GM18858 (cell line): ENCODE results near the gene GNAQ.

Experiments
- ATAC-seq: cut with Tn5 transposase; IDR thresholded peaks from one replicate; pipeline ENCODE4 v1.9.1; 2021; ENCODE audit not compliant: unreplicated experiment

GNAQ gene

GRCh38 chr9:77826116-77826515 is 205.5 kb downstream of the GNAQ start:
- ATAC-seq, result no peak

DNA sequence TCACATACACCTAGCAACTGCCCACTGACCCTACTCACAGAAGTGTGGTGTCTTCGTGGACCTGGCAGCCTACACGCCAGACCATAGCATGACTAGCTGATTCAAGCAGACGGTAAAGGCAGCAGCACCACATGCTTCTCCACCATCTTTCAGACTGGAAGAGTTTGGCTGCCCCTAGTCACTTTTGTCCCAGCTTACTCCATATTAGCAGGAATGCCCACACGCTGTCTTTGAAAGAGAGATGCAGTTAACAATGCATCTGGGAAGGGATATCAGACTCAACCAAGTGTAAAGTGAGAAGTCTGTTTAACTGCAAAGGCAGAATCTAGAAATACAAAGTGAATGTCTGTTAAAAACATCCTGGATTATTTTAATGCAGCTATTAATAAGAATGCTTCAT is 206.2 kb downstream of the GNAQ start:
- ATAC-seq, result no peak

- no peak for ATAC-seq
Observed at GRCh38 chr9:77820293-77820954, 211.2 kb downstream of the GNAQ start.

- ATAC-seq, result no peak
Observed at GRCh38 chr9:77819657-77820056, 212.0 kb downstream of the GNAQ start.

- ATAC-seq, result no peak
Observed at GRCh38 chr9:77817590-77818311, 213.9 kb downstream of the GNAQ start.

DNA sequence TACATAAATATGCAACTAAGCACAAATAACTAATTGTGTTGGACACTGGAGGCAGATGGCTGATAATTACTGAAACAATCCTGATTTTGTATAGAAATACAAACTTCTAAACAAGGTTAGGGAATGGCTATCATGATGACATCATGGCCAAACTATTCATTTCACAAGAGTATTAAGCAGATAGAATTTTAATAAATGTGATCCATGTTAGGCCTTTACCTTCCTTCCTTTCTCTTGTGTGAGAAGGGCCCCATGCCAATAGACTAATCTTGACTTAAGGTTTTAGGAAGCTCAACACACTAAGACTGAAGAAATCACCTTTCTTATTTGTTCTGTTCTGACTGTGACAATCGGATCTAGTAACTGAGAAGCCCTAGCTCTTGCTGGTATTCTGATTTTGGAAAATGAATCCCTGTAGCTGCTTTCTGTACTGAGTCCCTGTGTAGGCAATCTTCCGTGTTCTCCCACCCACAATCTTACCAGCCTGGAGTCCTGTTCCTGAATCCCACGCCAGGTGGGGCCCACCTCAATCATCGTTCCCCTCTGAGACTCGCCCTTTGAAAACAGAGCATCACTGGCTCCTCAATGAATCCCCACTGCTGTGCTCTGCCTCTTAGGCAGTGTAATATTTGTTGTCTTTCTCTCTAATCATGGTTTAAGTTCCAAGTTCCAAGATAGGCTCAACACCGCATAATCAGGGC is 214.8 kb downstream of the GNAQ start:
- no peak for ATAC-seq

DNA sequence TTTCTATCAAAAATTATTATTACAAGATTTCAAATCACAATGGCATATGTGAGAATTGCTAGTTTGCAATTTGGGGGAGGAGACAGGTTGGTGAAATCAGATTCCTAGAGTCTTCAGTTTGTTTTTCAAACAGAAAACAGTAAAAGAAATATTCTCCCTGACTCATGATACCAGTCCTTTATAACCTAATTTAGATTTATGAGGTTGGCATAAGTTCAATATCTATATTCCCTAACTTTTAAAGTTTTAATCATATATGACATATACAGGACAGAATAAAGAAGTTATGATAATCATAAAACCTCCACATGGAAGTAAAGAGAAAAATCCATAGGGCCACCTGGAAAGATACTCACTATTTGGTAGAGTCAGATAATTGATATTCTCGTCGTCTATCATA is 216.4 kb downstream of the GNAQ start:
- no peak for ATAC-seq

GRCh38 chr9:77811832-77812231 is 219.8 kb downstream of the GNAQ start:
- no peak for ATAC-seq

GRCh38 chr9:77810637-77811119 is 220.9 kb downstream of the GNAQ start:
- ATAC-seq, result no peak

DNA sequence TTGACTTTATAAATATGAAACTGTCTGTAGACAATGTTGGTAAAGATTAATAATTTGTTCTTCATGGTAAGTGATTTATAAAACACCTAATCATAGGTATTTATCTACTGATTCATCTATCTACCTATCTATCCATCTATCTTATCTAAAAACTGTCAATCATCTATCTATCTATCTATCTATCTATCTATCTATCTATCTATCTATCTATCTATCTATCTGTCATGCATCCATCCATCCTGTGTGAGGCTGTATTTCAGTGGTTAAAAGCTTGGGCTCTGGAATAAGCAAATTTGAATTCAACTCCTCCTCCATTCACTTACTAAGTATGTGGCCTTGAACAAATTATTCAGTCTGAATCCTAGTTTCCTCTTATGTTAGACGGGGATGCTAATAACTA is 221.6 kb downstream of the GNAQ start:
- ATAC-seq, result no peak

- no peak for ATAC-seq
Observed at GRCh38 chr9:77809552-77809951, 222.1 kb downstream of the GNAQ start.

- ATAC-seq, result no peak
Observed at GRCh38 chr9:77808751-77809081, 222.9 kb downstream of the GNAQ start.

- ATAC-seq, result no peak
Observed at GRCh38 chr9:77807846-77808750, 223.5 kb downstream of the GNAQ start.

DNA sequence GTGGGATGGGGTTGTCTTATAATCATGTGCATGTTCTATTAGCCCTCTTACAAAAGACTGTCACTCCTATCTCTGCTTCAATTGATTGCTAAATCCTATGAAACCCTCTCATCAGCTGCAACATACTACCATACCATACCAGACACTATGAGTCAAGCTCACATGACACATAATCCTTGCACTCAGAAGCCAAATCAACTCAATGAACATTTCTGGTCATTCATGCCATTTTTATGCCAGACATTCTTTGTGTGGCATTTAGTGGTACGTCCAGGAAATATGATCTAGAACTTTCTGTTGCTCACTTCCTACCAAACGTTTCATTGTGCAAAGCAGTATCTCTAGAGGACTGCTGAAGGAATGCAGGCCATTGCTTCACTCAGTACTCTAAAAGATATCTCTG is 224.3 kb downstream of the GNAQ start:
- no peak for ATAC-seq

DNA sequence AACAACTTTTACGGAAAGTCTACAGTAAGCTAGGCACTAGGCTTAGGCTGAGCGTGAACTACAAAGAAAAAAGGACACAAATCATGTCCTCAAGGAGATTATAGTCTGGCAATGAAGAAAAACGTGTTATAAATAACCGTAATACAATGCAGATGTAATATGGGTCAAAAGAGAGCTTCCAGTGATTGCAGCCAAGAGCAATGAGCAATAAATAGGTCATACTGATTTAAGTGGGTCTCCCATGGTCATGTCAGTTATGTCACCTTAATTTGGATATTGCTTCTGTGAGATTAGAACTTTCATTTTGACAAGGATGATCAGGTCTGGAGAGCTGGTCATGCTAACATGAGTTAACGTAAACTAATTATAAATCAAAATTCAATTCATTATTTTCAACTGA is 224.9 kb downstream of the GNAQ start:
- no peak for ATAC-seq

DNA sequence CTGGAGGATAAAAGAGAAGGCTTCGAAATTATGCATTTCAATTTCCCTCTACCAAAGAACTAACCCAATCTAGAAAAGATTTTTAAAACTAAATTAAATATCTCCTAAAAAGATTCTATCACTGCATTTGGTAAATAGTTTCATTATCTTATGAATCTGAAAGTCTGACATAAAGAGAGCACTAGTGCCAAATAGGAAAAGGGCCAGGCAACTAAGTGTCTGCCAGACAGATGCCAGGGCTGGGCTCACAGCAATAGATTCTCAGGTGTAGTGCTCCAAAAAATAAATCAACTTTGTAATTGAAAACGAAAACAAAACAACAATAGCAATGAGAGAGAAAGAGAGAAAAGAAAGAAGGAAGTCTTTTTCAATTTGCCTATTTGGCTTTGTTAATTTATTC is 225.8 kb downstream of the GNAQ start:
- no peak for ATAC-seq

DNA sequence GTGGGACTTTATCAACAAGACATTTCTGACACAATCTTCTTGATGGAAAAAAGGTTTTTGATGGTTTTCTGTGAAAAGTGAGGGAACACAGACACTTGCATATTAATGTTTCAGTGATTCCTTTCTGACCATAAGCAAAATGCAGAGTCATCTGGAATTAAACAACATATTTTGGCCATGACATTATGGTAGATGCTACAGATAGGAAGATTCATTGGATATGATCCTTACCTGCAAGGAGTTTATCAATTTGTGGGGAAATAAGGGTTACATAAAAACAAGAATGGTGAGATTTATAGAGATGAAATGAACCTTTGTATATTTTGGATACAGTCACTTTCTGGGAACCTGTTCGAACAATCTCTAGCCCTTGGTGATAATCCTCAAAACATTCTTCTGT is 228.2 kb downstream of the GNAQ start:
- ATAC-seq, result no peak

DNA sequence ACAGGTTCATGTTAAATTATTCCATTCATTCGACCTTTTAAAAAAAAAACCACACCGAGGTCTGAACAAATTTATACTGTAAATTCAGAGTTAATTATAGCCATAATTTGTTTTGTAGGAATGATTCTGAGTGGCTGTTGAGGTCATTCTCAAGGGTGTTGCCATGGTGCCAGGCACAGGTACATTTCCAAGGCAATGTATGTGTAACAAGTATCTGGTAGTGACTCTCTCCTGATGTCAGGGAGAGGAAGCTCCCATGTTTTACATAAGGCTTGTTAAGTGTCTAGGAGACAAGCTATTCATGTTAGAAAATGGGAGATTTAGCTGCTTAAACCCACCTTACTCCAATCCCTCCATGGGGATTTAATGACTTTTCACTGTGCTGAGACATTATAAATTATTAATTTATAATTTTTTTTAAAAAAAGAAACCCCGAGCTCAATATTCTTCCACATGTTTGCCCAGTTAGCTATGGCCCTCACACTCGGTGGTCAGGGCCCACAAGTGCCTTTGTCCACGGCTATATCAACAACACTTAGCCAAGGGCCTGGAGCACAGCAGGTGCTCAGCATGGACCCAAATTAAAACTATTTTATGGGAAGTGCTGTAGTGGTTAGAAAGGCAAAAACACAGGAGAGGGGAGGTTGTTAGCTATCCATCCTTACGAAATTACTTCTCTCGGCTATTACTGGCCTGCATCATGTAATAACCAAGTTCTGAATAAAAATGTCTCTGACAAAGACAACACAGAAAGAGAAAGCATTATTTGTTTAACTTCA is 228.9 kb downstream of the GNAQ start:
- ATAC-seq, result no peak

GRCh38 chr9:77802064-77802463 is 229.5 kb downstream of the GNAQ start:
- ATAC-seq, result no peak

DNA sequence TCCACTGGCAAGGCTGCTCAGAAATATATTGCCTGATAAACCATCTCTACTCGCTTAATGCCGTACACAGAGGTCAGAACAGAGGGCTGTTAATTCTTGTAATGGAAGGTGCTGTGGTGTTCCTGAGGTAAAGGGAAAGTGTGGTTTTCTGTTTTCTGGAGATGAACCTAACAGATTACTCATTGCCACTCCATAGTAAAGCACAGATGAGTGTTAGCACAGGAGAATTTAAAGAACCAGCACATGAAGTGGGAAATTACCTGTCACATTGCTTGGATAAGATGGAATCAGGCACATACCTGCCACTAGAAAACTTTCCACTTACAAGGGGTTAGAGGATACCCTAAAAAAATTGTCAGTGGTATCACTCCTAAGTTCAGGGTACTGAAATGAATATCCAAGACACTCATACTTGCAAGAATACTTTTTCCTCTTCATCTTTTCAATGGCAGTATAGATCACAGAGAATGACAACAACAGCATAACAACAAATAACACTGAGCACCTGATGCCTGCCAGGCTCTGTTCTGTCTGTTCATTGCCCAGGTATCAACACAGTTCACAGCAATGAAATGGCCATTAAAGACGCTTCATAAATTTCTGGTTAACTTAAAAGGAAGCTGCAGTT is 230.6 kb downstream of the GNAQ start:
- no peak for ATAC-seq
